Spleen (tissue), 7 donors: Measurements from ENCODE around the gene LSM11.

ENCODE experiments used
- POLR2A ChIP-seq, 3 donors: fragments of 450-650 bp; IDR thresholded peaks; one replicate each; pipeline ENCODE4 v1.5.1; 2017; ENCODE audit warnings: antibody characterized with exemption in 3 of 3, mild to moderate bottlenecking in 1 of 3
- POLR2AphosphoS5 ChIP-seq, 3 donors: sonication (generic); formaldehyde crosslinking; IDR thresholded peaks; one replicate each; pipeline ENCODE4 v1.5.1; 2017; ENCODE audit warnings: antibody characterized with exemption in 3 of 3
- TF ChIP-seq, protein P1 (sequence below), 11 experiments: fragments of 200-600 bp in 7 of 11; fragments of 450-650 bp in 4 of 11; sonication (generic) in 4 of 11; IDR thresholded peaks in 8 of 11; conservative IDR thresholded peaks in 3 of 11; 1 replicate in 7 of 11; 2 replicates in 4 of 11; pipeline versions ENCODE4 v1.4.0 to v1.8.0; 2016 to 2021; ENCODE audit warnings: antibody characterized with exemption in 11 of 11, inconsistent platforms in 4 of 11, mild to moderate bottlenecking in 1 of 11
- donor health status: DM: no; HTN: no; CAD: no; lungs with moderate emphysema.
- donor health status: DM: no; HTN: no; CAD: no.
- donor health status: DM: no; HTN: no; CAD: no.

DNA sequence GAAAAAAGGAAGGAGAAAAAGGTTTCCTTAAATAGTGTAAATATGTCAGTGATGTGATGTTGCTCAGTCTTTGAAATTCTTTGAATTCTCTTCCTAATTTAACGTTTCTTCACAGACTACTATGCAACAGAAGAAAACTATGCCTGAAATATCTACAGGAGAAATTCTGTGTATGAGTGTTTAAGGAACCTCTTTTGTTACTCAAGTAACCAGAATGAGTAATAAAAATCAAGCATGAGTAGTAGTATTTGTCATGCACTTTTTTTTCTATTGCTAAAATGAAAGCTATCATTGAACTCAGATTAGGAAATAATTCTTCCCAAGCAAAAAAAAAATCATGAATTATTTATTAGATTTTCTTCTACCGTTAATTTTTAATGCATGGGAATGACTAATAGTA is 32.6 kb upstream of the LSM11 start:
- no peak for TF ChIP-seq POLR2AphosphoS5 (IDR thresholded peaks at IDR 0.05)
- TF ChIP-seq, protein P1, sequence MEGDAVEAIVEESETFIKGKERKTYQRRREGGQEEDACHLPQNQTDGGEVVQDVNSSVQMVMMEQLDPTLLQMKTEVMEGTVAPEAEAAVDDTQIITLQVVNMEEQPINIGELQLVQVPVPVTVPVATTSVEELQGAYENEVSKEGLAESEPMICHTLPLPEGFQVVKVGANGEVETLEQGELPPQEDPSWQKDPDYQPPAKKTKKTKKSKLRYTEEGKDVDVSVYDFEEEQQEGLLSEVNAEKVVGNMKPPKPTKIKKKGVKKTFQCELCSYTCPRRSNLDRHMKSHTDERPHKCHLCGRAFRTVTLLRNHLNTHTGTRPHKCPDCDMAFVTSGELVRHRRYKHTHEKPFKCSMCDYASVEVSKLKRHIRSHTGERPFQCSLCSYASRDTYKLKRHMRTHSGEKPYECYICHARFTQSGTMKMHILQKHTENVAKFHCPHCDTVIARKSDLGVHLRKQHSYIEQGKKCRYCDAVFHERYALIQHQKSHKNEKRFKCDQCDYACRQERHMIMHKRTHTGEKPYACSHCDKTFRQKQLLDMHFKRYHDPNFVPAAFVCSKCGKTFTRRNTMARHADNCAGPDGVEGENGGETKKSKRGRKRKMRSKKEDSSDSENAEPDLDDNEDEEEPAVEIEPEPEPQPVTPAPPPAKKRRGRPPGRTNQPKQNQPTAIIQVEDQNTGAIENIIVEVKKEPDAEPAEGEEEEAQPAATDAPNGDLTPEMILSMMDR (IDR thresholded peaks at IDR 0.05 in 8 of 11, conservative IDR thresholded peaks at IDR 0.05 in 3 of 11) = no peak
- TF ChIP-seq POLR2A (IDR thresholded peaks at IDR 0.05) = no peak
